Endothelial cell of umbilical vein (primary cell): ENCODE results near the gene CA4. TPM values are rescaled to one million over a fixed set of nuclear protein-coding genes. Genes with fewer than 3 reads are reported as not detected.

Experiments
- BruUV-seq: library from RNA; stranded (reverse); fragments of 400-500 nt; replicated peaks from 2 replicates; lab custom pipeline; 2021; lab: Mats Ljungman, UMichigan
- CTCF ChIA-PET: fragments of 300-600, 350-600 bp; sonication (Branson Sonifier 250); formaldehyde crosslinking; loops from one replicate; lab custom pipeline; 2021; ENCODE audit warnings: antibody characterized with exemption, inconsistent platforms; lab: Charles Lee
- POLR2A ChIA-PET: fragments of 300-600, 350-600 bp; sonication (Branson Sonifier 250); formaldehyde crosslinking; loops from one replicate; lab custom pipeline; 2021; ENCODE audit warnings: antibody characterized with exemption, inconsistent platforms; lab: Charles Lee
- DNase-seq: peaks from one replicate; pipeline ENCODE4 v3.0.0-alpha.2; 2011; ENCODE audit warnings: low read depth, low spot score
- FAIRE-seq: peaks from 2 replicates; lab custom pipeline; 2011; peaks lifted over from hg19 to GRCh38; lab: Jason Lieb, UNC
- H2AFZ ChIP-seq: 2 replicates; pipeline ENCODE4 v1.6.0; 2012; ENCODE audit warnings: low read depth, low read length, control low read depth, inconsistent platforms
- H3K27ac ChIP-seq: 2 replicates; pipeline ENCODE4 v1.5.1; 2011; ENCODE audit warnings: low read depth, mild to moderate bottlenecking, control low read depth, low read length, moderate library complexity; ENCODE audit not compliant: insufficient read depth
- H3K27me3 ChIP-seq, 2 experiments: 2 replicates each; pipeline versions ENCODE4 v1.6.0 to v1.6.1; 2011; ENCODE audit warnings: low read length in 2 of 2, mixed read lengths in 1 of 2; ENCODE audit not compliant: control insufficient read depth in 2 of 2, insufficient read depth in 2 of 2
- H3K36me3 ChIP-seq, 2 experiments: 2 replicates in 1 of 2; 3 replicates in 1 of 2; pipeline ENCODE4 v1.5.1; 2011; ENCODE audit warnings: low read length in 2 of 2, mild to moderate bottlenecking in 1 of 2, moderate library complexity in 1 of 2; ENCODE audit not compliant: control insufficient read depth in 2 of 2, insufficient read depth in 2 of 2; ENCODE audit errors: extremely low read depth in 1 of 2
- H3K4me1 ChIP-seq: 3 replicates; pipeline ENCODE4 v1.5.1; 2011; ENCODE audit warnings: mild to moderate bottlenecking, low read length; ENCODE audit not compliant: control insufficient read depth, insufficient read depth; ENCODE audit errors: extremely low read depth
- H3K4me2 ChIP-seq: 2 replicates; pipeline ENCODE4 v1.6.1; 2011; ENCODE audit warnings: low read length, control low read depth, mixed read lengths; ENCODE audit not compliant: insufficient read depth
- H3K4me3 ChIP-seq, 3 experiments: fragments of 200-600 bp in 1 of 3; sonication (generic), shearing (Covaris generic) in 1 of 3; replicated peaks in 1 of 3; 2 replicates each; pipeline ENCODE4 v1.5.1; 2011 to 2016; ENCODE audit warnings: control low read depth in 3 of 3, low read length in 3 of 3, mild to moderate bottlenecking in 2 of 3, inconsistent platforms in 1 of 3, low read depth in 1 of 3, moderate library complexity in 1 of 3; ENCODE audit not compliant: insufficient read depth in 1 of 3
- H3K79me2 ChIP-seq: 2 replicates; pipeline ENCODE4 v1.6.0; 2012; ENCODE audit warnings: low read length, inconsistent platforms; ENCODE audit not compliant: control insufficient read depth, insufficient read depth
- H3K9ac ChIP-seq: replicated peaks from 2 replicates; pipeline ENCODE3; 2011; ENCODE audit warnings: low read length, control low read depth; ENCODE audit not compliant: insufficient read depth; ENCODE audit errors: extremely low read depth
- H3K9me1 ChIP-seq: replicated peaks from 3 replicates; pipeline ENCODE4 v1.6.0; 2011; ENCODE audit warnings: mild to moderate bottlenecking, low read length; ENCODE audit not compliant: control insufficient read depth, insufficient read depth; ENCODE audit errors: extremely low read depth
- H3K9me3 ChIP-seq: replicated peaks from 2 replicates; pipeline ENCODE4 v1.5.1; 2012; ENCODE audit warnings: low read length, inconsistent platforms; ENCODE audit not compliant: control insufficient read depth, insufficient read depth
- H4K20me1 ChIP-seq: replicated peaks from 2 replicates; pipeline ENCODE3; 2011; ENCODE audit warnings: mild to moderate bottlenecking, low read length; ENCODE audit not compliant: control insufficient read depth, insufficient read depth; ENCODE audit errors: extremely low read depth
- CTCF ChIP-seq, 2 donors: IDR thresholded peaks; 1 replicate in 1 of 2; 2 replicates in 1 of 2; pipeline ENCODE4 v1.5.1; 2011; ENCODE audit warnings: low read length in 2 of 2, mild to moderate bottlenecking in 2 of 2, moderate library complexity in 2 of 2, control low read depth in 1 of 2, inconsistent platforms in 1 of 2, low read depth in 1 of 2; ENCODE audit not compliant: insufficient read depth in 1 of 2; ENCODE audit errors: extremely low read depth in 1 of 2
- EZH2 ChIP-seq: IDR thresholded peaks from 2 replicates; pipeline ENCODE4 v1.6.1; 2012; ENCODE audit warnings: borderline replicate concordance, low read depth, mild to moderate bottlenecking, moderate library complexity, low read length, inconsistent platforms; ENCODE audit not compliant: severe bottlenecking
- FOS ChIP-seq: IDR thresholded peaks from 2 replicates; pipeline ENCODE4 v1.6.1; 2011; ENCODE audit warnings: mild to moderate bottlenecking, low read length, moderate library complexity, borderline replicate concordance; ENCODE audit not compliant: insufficient read depth
- GATA2 ChIP-seq: IDR thresholded peaks from 2 replicates; pipeline ENCODE4 v1.7.0; 2011; ENCODE audit warnings: low read depth, mild to moderate bottlenecking, moderate library complexity, mixed read lengths, low read length; ENCODE audit not compliant: insufficient read length, insufficient read depth
- JUN ChIP-seq: IDR thresholded peaks from 2 replicates; pipeline ENCODE4 v1.6.1; 2011; ENCODE audit warnings: borderline replicate concordance, low read depth; ENCODE audit not compliant: insufficient read length, insufficient read depth
- MAX ChIP-seq: IDR thresholded peaks from 2 replicates; pipeline ENCODE4 v1.6.1; 2011; ENCODE audit not compliant: insufficient read depth, insufficient read length
- MYC ChIP-seq: IDR thresholded peaks from one replicate; pipeline ENCODE4 v1.6.1; 2011; ENCODE audit warnings: mild to moderate bottlenecking, low read depth, low read length
- POLR2A ChIP-seq: IDR thresholded peaks from 2 replicates; pipeline ENCODE4 v1.6.1; 2012; ENCODE audit warnings: low read depth, mild to moderate bottlenecking, control low read depth, low read length
- POLR2AphosphoS5 ChIP-seq: IDR thresholded peaks from 2 replicates; pipeline ENCODE4 v1.6.1; 2012; ENCODE audit warnings: low read depth, mild to moderate bottlenecking, control low read depth, low read length, moderate library complexity; ENCODE audit not compliant: insufficient read depth
- dilution Hi-C: fragments of 300-500 bp; cut with MboI; formaldehyde crosslinking; loops from one replicate; pipeline ENCODE4 v1.15.0; 2019; ENCODE audit warnings: low sequenced_read_pairs; ENCODE audit not compliant: extremely low pct_ligation_motif_present
- intact Hi-C: fragments of 100-400 bp; cut with micrococcal nuclease; formaldehyde crosslinking; loops from one replicate; pipeline ENCODE4 v1.10.0; 2022
- polyA plus RNA-seq, 4 experiments: library from polyadenylated mRNA; depleted of rRNA in 3 of 4; stranded (reverse) in 3 of 4; unstranded in 1 of 4; fragments of >200 nt; gene quantifications; 2 replicates each; pipeline versions ENCODE4 v1.2.1 to v1.2.3, GENCODE V29; 2011 to 2012; ENCODE audit warnings: missing spikeins in 1 of 4
- total RNA-seq: library from RNA; stranded (reverse); gene quantifications from 2 replicates; pipeline ENCODE4 v1.2.3, GENCODE V29; 2021

The CA4 gene
- total and polyA plus RNA-seq, 2 donors (not counting 3 experiments of a cell fraction or from before 2014, with no cell fraction given), result 0.17 to 0.29 TPM

DNA sequence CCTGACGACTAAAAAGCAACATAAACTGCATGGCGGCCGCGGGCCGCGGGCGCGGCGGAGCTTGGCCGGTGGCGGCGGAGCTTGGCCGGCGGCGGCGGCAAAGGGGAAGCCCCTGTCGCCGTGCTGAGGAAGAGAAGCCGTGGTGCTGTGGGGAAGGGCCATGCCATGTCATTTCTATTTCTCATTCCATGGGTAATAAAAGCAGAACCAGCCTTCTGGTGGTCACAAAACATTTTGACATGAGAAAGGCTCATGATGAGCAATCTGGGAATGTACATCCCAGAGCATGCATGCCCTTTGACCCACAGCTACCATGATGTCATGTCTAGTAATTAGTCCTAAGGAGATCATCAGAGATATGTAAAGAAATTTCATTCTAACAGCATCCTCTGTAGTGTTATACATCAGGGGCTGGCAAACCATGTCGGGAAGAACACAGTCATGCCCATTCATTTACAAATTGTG is 47.1 kb upstream of the CA4 start:
- no peaks in the 10 kb centered on the region for H3K27me3 ChIP-seq
- TF ChIP-seq POLR2AphosphoS5, result no peak
- peak; percentile 19 for TF ChIP-seq GATA2
- CTCF ChIA-PET, result no interaction called here
- H3K4me2 ChIP-seq, result peak overlapping the region; percentile 56
- H4K20me1 ChIP-seq, result no peaks in the 10 kb centered on the region
- H3K36me3 ChIP-seq, result no peaks in the 10 kb centered on the region
- peak overlapping the region in 1 of 3 experiments; percentile 22 for H3K4me3 ChIP-seq
- POLR2A ChIA-PET, result no interaction called here
- no peaks in the 10 kb centered on the region for H3K9me3 ChIP-seq
- H3K4me1 ChIP-seq, result no peaks in the 10 kb centered on the region
- H3K9ac ChIP-seq, result no peak overlapping the region
- no TSS peak for BruUV-seq
- H3K27ac ChIP-seq, result no peak overlapping the region
- no peaks in the 10 kb centered on the region for H3K79me2 ChIP-seq
- dilution Hi-C loops (no loop called here), intact Hi-C loops (loop anchor here (10.0 kb wide), 1 partner anchor 332 kb away; no protein-coding TSS in a partner anchor)
- DNase-seq (peak; percentile 53), FAIRE-seq (no peak)
- H3K9me1 ChIP-seq, result no peaks in the 10 kb centered on the region
- peak overlapping the region; percentile 74 for H2AFZ ChIP-seq

- CTCF ChIA-PET, result no interaction called here
- H3K79me2 ChIP-seq, result no peaks in the 10 kb centered on the region
- no TSS peak for BruUV-seq
Measured at GRCh38 chr17:60103957-60104356, 45.8 kb upstream of the CA4 start.

More at GRCh38 chr17:60103957-60104356, 45.8 kb upstream of the CA4 start:
- H3K27me3 ChIP-seq, result no peaks in the 10 kb centered on the region
- no peaks in the 10 kb centered on the region for H4K20me1 ChIP-seq
- no peaks in the 10 kb centered on the region for H3K36me3 ChIP-seq
- no peak for FAIRE-seq
- DNase-seq, result no peak
- TF ChIP-seq JUN, result no peak
- no peak for TF ChIP-seq POLR2AphosphoS5
- TF ChIP-seq CTCF (IDR thresholded peaks at IDR 0.05; ENCODE audit: extremely low read depth in 1 of 2, insufficient read depth in 1 of 2, low read depth in 1 of 2, low read length in 2 of 2), result no peak
- TF ChIP-seq POLR2A, result no peak
- TF ChIP-seq FOS, result no peak
- no peak for TF ChIP-seq GATA2
- no peak for TF ChIP-seq EZH2
- TF ChIP-seq MYC, result no peak
- no peak for TF ChIP-seq MAX
- intact Hi-C loops, result loop anchor here (10.0 kb wide), 1 partner anchor 331 kb away; no protein-coding TSS in a partner anchor
- H2AFZ ChIP-seq, result no peak overlapping the region
- POLR2A ChIA-PET, result no interaction called here
- H3K27ac ChIP-seq, result no peak overlapping the region
- H3K4me1 ChIP-seq, result no peaks in the 10 kb centered on the region
- dilution Hi-C loops, result no loop called here
- no peaks in the 10 kb centered on the region for H3K9me3 ChIP-seq
- H3K9ac ChIP-seq, result no peak overlapping the region
- no peaks in the 10 kb centered on the region for H3K9me1 ChIP-seq
- H3K4me2 ChIP-seq, result no peak overlapping the region
- H3K4me3 ChIP-seq, result no peak overlapping the region
